Measurements from ENCODE around the gene BTBD9.

DNA sequence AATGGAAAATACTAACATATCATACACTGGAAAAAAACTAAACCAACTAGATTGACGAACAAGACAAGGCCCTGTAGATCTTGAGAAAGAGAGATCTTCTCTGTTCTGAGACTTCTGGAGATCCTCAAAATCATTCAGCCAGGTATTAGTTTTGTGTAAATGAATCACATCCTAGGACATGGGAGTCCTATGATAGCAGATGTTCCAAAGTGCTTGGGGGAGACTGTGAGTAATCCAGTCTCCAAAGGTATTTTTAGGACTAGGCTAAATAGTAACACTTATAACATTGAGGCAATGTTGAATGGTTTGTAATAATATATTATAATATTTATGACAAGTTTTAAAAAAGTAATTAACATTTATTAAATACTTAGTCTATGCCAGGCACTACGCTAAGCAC is 275.0 kb downstream of the BTBD9 start:
- TF ChIP-seq, protein P1, sequence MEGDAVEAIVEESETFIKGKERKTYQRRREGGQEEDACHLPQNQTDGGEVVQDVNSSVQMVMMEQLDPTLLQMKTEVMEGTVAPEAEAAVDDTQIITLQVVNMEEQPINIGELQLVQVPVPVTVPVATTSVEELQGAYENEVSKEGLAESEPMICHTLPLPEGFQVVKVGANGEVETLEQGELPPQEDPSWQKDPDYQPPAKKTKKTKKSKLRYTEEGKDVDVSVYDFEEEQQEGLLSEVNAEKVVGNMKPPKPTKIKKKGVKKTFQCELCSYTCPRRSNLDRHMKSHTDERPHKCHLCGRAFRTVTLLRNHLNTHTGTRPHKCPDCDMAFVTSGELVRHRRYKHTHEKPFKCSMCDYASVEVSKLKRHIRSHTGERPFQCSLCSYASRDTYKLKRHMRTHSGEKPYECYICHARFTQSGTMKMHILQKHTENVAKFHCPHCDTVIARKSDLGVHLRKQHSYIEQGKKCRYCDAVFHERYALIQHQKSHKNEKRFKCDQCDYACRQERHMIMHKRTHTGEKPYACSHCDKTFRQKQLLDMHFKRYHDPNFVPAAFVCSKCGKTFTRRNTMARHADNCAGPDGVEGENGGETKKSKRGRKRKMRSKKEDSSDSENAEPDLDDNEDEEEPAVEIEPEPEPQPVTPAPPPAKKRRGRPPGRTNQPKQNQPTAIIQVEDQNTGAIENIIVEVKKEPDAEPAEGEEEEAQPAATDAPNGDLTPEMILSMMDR (IDR thresholded peaks at IDR 0.05; ENCODE audit: low read depth, low read length, poor library complexity, severe bottlenecking): no peak
- no peak for TF ChIP-seq EZH2phosphoT487 (IDR thresholded peaks at IDR 0.05; ENCODE audit: borderline replicate concordance, low read length)

Data from DOHH2 (cell line).